Neuronal stem cell (in vitro differentiated cells): ENCODE data around the gene ACACB. TPM values are rescaled to one million over a fixed set of nuclear protein-coding genes. Genes with fewer than 3 reads are reported as not detected.

ENCODE experiments used
- DNase-seq: peaks from one replicate; pipeline ENCODE4 v3.0.0-alpha.2; 2013; ENCODE audit warnings: low spot score
- H2AFZ ChIP-seq: one replicate; pipeline ENCODE4 v1.6.1; 2013; ENCODE audit warnings: mild to moderate bottlenecking, low read length, inconsistent platforms
- H2AK5ac ChIP-seq: 2 replicates; pipeline ENCODE4 v1.6.1; 2013; ENCODE audit warnings: low read depth, mild to moderate bottlenecking, inconsistent platforms, low read length, moderate library complexity, mixed read lengths
- H2BK120ac ChIP-seq: 2 replicates; pipeline ENCODE4 v1.6.1; 2013; ENCODE audit warnings: low read depth, mild to moderate bottlenecking, inconsistent platforms, low read length, moderate library complexity, mixed read lengths
- H2BK12ac ChIP-seq: one replicate; pipeline ENCODE4 v1.6.1; 2013; ENCODE audit warnings: low read length, inconsistent platforms
- H2BK15ac ChIP-seq: 2 replicates; pipeline ENCODE4 v1.6.1; 2013; ENCODE audit warnings: mild to moderate bottlenecking, low read length, inconsistent platforms, mixed read lengths
- H2BK5ac ChIP-seq: one replicate; pipeline ENCODE4 v1.6.1; 2013; ENCODE audit warnings: inconsistent platforms, mild to moderate bottlenecking, low read length, moderate library complexity
- H3K14ac ChIP-seq: one replicate; pipeline ENCODE4 v1.6.1; 2013; ENCODE audit warnings: low read length, inconsistent platforms
- H3K18ac ChIP-seq: 2 replicates; pipeline ENCODE4 v1.6.1; 2013; ENCODE audit warnings: low read length, inconsistent platforms
- H3K23ac ChIP-seq: 2 replicates; pipeline ENCODE4 v1.6.1; 2013; ENCODE audit warnings: low read depth, mild to moderate bottlenecking, mixed read lengths, low read length, inconsistent platforms; ENCODE audit not compliant: poor library complexity
- H3K27ac ChIP-seq: replicated peaks from 3 replicates; pipeline ENCODE4 v1.5.1; 2013; ENCODE audit warnings: low read length, inconsistent platforms
- H3K27me3 ChIP-seq, 3 experiments: 2 replicates each; pipeline ENCODE4 v1.6.1; 2013; ENCODE audit warnings: low read length in 3 of 3, mild to moderate bottlenecking in 2 of 3, inconsistent platforms in 1 of 3, low read depth in 1 of 3, mixed read lengths in 1 of 3, moderate library complexity in 1 of 3; ENCODE audit not compliant: control insufficient read depth in 3 of 3, insufficient read depth in 3 of 3
- H3K36me3 ChIP-seq, 2 donors: replicated peaks in 1 of 2; 2 replicates each; pipeline ENCODE4 v1.6.1; 2013; ENCODE audit warnings: low read length in 2 of 2; ENCODE audit not compliant: control insufficient read depth in 2 of 2, insufficient read depth in 2 of 2
- H3K4ac ChIP-seq: 2 replicates; pipeline ENCODE4 v1.6.1; 2013; ENCODE audit warnings: inconsistent platforms, mild to moderate bottlenecking, low read length, moderate library complexity
- H3K4me1 ChIP-seq, 2 donors: 1 replicate in 1 of 2; 2 replicates in 1 of 2; pipeline ENCODE4 v1.6.1; 2013; ENCODE audit warnings: low read length in 2 of 2, low read depth in 1 of 2; ENCODE audit not compliant: control insufficient read depth in 2 of 2, insufficient read depth in 1 of 2
- H3K4me2 ChIP-seq: one replicate; pipeline ENCODE4 v1.6.1; 2013; ENCODE audit warnings: mild to moderate bottlenecking, low read length, inconsistent platforms; ENCODE audit not compliant: insufficient read depth, poor library complexity, severe bottlenecking
- H3K4me3 ChIP-seq, 2 donors: 2 replicates each; pipeline ENCODE4 v1.5.1; 2013; ENCODE audit warnings: low read length in 2 of 2, mild to moderate bottlenecking in 2 of 2, inconsistent platforms in 1 of 2, moderate library complexity in 1 of 2
- H3K79me1 ChIP-seq: one replicate; pipeline ENCODE4 v1.6.1; 2013; ENCODE audit warnings: low read depth, mild to moderate bottlenecking, inconsistent platforms, low read length, moderate library complexity
- H3K9ac ChIP-seq: one replicate; pipeline ENCODE4 v1.6.1; 2013; ENCODE audit warnings: mild to moderate bottlenecking, low read depth, low read length, inconsistent platforms; ENCODE audit not compliant: poor library complexity
- H3K9me3 ChIP-seq, 2 donors: replicated peaks in 1 of 2; 2 replicates each; pipeline versions ENCODE3 to v1.6.1; 2013; ENCODE audit warnings: low read length in 2 of 2, mild to moderate bottlenecking in 2 of 2, inconsistent platforms in 1 of 2, low read depth in 1 of 2, mixed read lengths in 1 of 2, moderate library complexity in 1 of 2; ENCODE audit not compliant: control insufficient read depth in 2 of 2, insufficient read depth in 1 of 2
- H4K8ac ChIP-seq: one replicate; pipeline ENCODE4 v1.6.1; 2013; ENCODE audit warnings: low read depth, mild to moderate bottlenecking, inconsistent platforms, low read length, moderate library complexity
- H4K91ac ChIP-seq: one replicate; pipeline ENCODE4 v1.6.1; 2013; ENCODE audit warnings: low read length, low read depth, mild to moderate bottlenecking, inconsistent platforms; ENCODE audit not compliant: poor library complexity
- WGBS, 2 donors: extraction: QIAGEN DNeasy Blood & Tissue Kit; methylation state at CpG; one replicate each; pipeline ENCODE4 v1.1.7; 2013; ENCODE audit warnings: missing lambda C conversion rate in 2 of 2, mixed read lengths in 1 of 2; ENCODE audit not compliant: insufficient read length in 2 of 2, insufficient replicate concordance in 1 of 2; ENCODE audit errors: extremely low coverage in 2 of 2; 5-methylcytosine and 5-hydroxymethylcytosine counted together
- polyA plus RNA-seq, 2 experiments: library from polyadenylated mRNA; stranded (reverse); fragments of 200-250 nt; gene quantifications; one replicate each; pipeline ENCODE4 v1.2.3, GENCODE V29; 2013

The ACACB gene
- polyA plus RNA-seq (2013, experiment 1 of 2) = 3.8 TPM
- polyA plus RNA-seq (2013, experiment 2 of 2) = 4.0 TPM

GRCh38 chr12:109115758-109116610 lies at the start of gene ACACB:
TSS of gene ACACB (plus strand) at chr12:109116587. CDS start at chr12:109139406, 22,819 bp downstream.
- H2BK12ac ChIP-seq = no peak within 1 kb of the TSS
- H3K18ac ChIP-seq = no peak within 1 kb of the TSS
- H3K4me3 ChIP-seq = no peak within 1 kb of the TSS
- peaks cover 0 to 4% of the 10 kb centered on the region in 2 donors for H3K36me3 ChIP-seq
- H2BK5ac ChIP-seq = no peak within 1 kb of the TSS
- DNase-seq = no peak
- H3K9me3 ChIP-seq = no peaks in the 10 kb centered on the region
- H2AFZ ChIP-seq = peak within 1 kb of the TSS; percentile 77
- H2BK120ac ChIP-seq = no peak within 1 kb of the TSS
- H3K9ac ChIP-seq = no peak within 1 kb of the TSS
- no peak within 1 kb of the TSS for H3K23ac ChIP-seq
- WGBS, 2 donors = no CpG with 5 or more reads among the region's 14 CpGs
- peaks cover 15 to 17% of the 10 kb centered on the region in 2 donors for H3K4me1 ChIP-seq
- no peak within 1 kb of the TSS for H3K4ac ChIP-seq
- H2AK5ac ChIP-seq = peak within 1 kb of the TSS; percentile 30
- H3K27me3 ChIP-seq = no peaks in the 10 kb centered on the region
- no peak within 1 kb of the TSS for H4K91ac ChIP-seq
- H3K27ac ChIP-seq = peak within 1 kb of the TSS; percentile 45
- no peak within 1 kb of the TSS for H2BK15ac ChIP-seq
- peak within 1 kb of the TSS; percentile 21 for H3K4me2 ChIP-seq
- no peaks in the 10 kb centered on the region for H3K79me1 ChIP-seq
- no peak within 1 kb of the TSS for H3K14ac ChIP-seq
- H4K8ac ChIP-seq = no peak within 1 kb of the TSS

GRCh38 chr12:109069307-109070271 lies 46.8 kb upstream of the ACACB start:
- Histone ChIP-seq H3K27me3 (no peaks in the 10 kb centered on the region), H2BK120ac (no peak overlapping the region), H3K14ac (no peak overlapping the region), H3K9ac (no peak overlapping the region), H2BK15ac (no peak overlapping the region), H3K27ac (no peak overlapping the region), H3K18ac (no peak overlapping the region), H3K23ac (no peak overlapping the region), H4K91ac (no peak overlapping the region), H2AK5ac (peak overlapping the region; percentile 15), H4K8ac (no peak overlapping the region), H3K36me3 (peaks cover 9 to 72% of the 10 kb centered on the region in 2 donors), H3K9me3 (peaks cover 0 to under 1% of the 10 kb centered on the region in 2 donors), H3K4me2 (no peak overlapping the region), H3K4ac (no peak overlapping the region), H2AFZ (no peak overlapping the region), H3K4me1 (peaks cover 0 to 8% of the 10 kb centered on the region in 2 donors), H2BK12ac (no peak overlapping the region), H3K4me3 (no peak overlapping the region), H2BK5ac (no peak overlapping the region), H3K79me1 (no peaks in the 10 kb centered on the region)
- WGBS, 2 donors = no CpG with 5 or more reads among the region's 17 CpGs
- peak; percentile 26 for DNase-seq

- H4K91ac ChIP-seq = no peak overlapping the region
- peaks cover 0 to 4% of the 10 kb centered on the region in 2 donors for H3K4me1 ChIP-seq
- no peak overlapping the region for H3K14ac ChIP-seq
- H2BK5ac ChIP-seq = no peak overlapping the region
- no peaks in the 10 kb centered on the region for H3K27me3 ChIP-seq
- no peak overlapping the region for H4K8ac ChIP-seq
- no peak overlapping the region for H2BK12ac ChIP-seq
- no peak overlapping the region for H3K9ac ChIP-seq
- H3K4me3 ChIP-seq = no peak overlapping the region
- H3K79me1 ChIP-seq = no peaks in the 10 kb centered on the region
- H3K27ac ChIP-seq = no peak overlapping the region
- no peak overlapping the region for H3K18ac ChIP-seq
- no peak overlapping the region for H3K4me2 ChIP-seq
- no peak overlapping the region for H2AFZ ChIP-seq
- no peak overlapping the region for H2BK15ac ChIP-seq
- H3K36me3 ChIP-seq = peaks cover 7 to 59% of the 10 kb centered on the region in 2 donors
- no peak overlapping the region for H2BK120ac ChIP-seq
- no peak overlapping the region for H3K23ac ChIP-seq
- peaks cover 0 to 5% of the 10 kb centered on the region in 2 donors for H3K9me3 ChIP-seq
- H3K4ac ChIP-seq = no peak overlapping the region
- no peak for DNase-seq
- no peak overlapping the region for H2AK5ac ChIP-seq
These were observed 41.5 kb upstream of the ACACB start for GRCh38 chr12:109074866-109075265.

DNA sequence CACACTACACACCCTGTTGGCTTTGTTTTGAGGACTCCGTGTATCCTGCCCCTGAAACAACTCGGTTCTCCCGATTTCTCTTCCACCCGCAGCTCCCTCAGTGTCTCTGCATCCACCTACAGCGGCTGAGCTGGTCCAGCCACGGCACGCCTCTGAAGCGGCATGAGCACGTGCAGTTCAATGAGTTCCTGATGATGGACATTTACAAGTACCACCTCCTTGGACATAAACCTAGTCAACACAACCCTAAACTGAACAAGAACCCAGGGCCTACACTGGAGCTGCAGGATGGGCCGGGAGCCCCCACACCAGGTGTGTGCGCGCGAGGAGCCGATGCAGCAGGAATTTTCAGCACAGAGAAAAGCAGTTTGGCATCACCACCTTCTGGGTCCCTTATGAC lies 33.6 kb upstream of the ACACB start:
- no peak overlapping the region for H3K4me2 ChIP-seq
- H3K9ac ChIP-seq = no peak overlapping the region
- H3K27me3 ChIP-seq = no peaks in the 10 kb centered on the region
- no peak overlapping the region for H2BK12ac ChIP-seq
- H3K23ac ChIP-seq = no peak overlapping the region
- no peak overlapping the region for H3K4ac ChIP-seq
- H2BK5ac ChIP-seq = no peak overlapping the region
- no peak overlapping the region for H2AFZ ChIP-seq
- no peak overlapping the region for H3K4me3 ChIP-seq
- H3K79me1 ChIP-seq = no peaks in the 10 kb centered on the region
- no peak overlapping the region for H2BK120ac ChIP-seq
- H4K91ac ChIP-seq = no peak overlapping the region
- H4K8ac ChIP-seq = no peak overlapping the region
- no peaks in the 10 kb centered on the region for H3K4me1 ChIP-seq
- no peak overlapping the region for H3K18ac ChIP-seq
- peaks cover 0 to 1% of the 10 kb centered on the region in 2 donors for H3K9me3 ChIP-seq
- DNase-seq = no peak
- H3K14ac ChIP-seq = no peak overlapping the region
- no CpG with 5 or more reads among the region's 14 CpGs for WGBS, 2 donors
- no peak overlapping the region for H3K27ac ChIP-seq
- H3K36me3 ChIP-seq = peaks cover 27 to 82% of the 10 kb centered on the region in 2 donors
- H2BK15ac ChIP-seq = no peak overlapping the region
- no peak overlapping the region for H2AK5ac ChIP-seq
